ENCODE measurements around the gene DPP9. TPM values are rescaled to one million over a fixed set of nuclear protein-coding genes. Genes with fewer than 3 reads are reported as not detected.
"Not testable (repeated sequence)": the region's sequence is repeated elsewhere in the genome, so short reads cannot be mapped to it uniquely, and the experiment has no call there.

DPP9 gene
- total RNA-seq, 1 donor from 2014 or later, result 48.0 TPM

- DNase-seq (ENCODE audit: low read depth, low spot score), result no peak
- Mint-ChIP-seq H3K27ac (ENCODE audit: unreplicated experiment) (no peak overlapping the region), H3K27me3 (ENCODE audit: low read depth) (no peaks in the 10 kb centered on the region), H3K4me3 (no peak overlapping the region), H3K36me3 (ENCODE audit: low read depth) (peaks cover 2% of the 10 kb centered on the region), H3K4me1 (no peaks in the 10 kb centered on the region), H3K9me3 (no peaks in the 10 kb centered on the region)
- no peak for TF ChIP-seq CTCF (conservative IDR thresholded peaks at IDR 0.05)
These were observed 41.0 kb downstream of the DPP9 start for GRCh38 chr19:4682417-4683200.

- H3K4me1 Mint-ChIP-seq; H3K4me3 Mint-ChIP-seq; DNase-seq (ENCODE audit: low read depth, low spot score); H3K27ac Mint-ChIP-seq (ENCODE audit: unreplicated experiment); H3K27me3 Mint-ChIP-seq (ENCODE audit: low read depth); H3K9me3 Mint-ChIP-seq; H3K36me3 Mint-ChIP-seq (ENCODE audit: low read depth): not testable (repeated sequence)
These were observed 43.6 kb downstream of the DPP9 start for GRCh38 chr19:4680021-4680420.

- H3K27me3 Mint-ChIP-seq (ENCODE audit: low read depth), result no peaks in the 10 kb centered on the region
- no peaks in the 10 kb centered on the region for H3K4me1 Mint-ChIP-seq
- H3K4me3 Mint-ChIP-seq, result no peak overlapping the region
- H3K36me3 Mint-ChIP-seq (ENCODE audit: low read depth), result peaks cover 2% of the 10 kb centered on the region
- no peak overlapping the region for H3K27ac Mint-ChIP-seq (ENCODE audit: unreplicated experiment)
- no peak for TF ChIP-seq CTCF (conservative IDR thresholded peaks at IDR 0.05)
- DNase-seq (ENCODE audit: low read depth, low spot score), result no peak
- H3K9me3 Mint-ChIP-seq, result no peaks in the 10 kb centered on the region
These were observed 44.5 kb downstream of the DPP9 start for GRCh38 chr19:4678881-4679790.

- no peaks in the 10 kb centered on the region for H3K36me3 Mint-ChIP-seq (ENCODE audit: low read depth)
- no peaks in the 10 kb centered on the region for H3K9me3 Mint-ChIP-seq
- H3K27me3 Mint-ChIP-seq (ENCODE audit: low read depth), result no peaks in the 10 kb centered on the region
- no peak overlapping the region for H3K27ac Mint-ChIP-seq (ENCODE audit: unreplicated experiment)
- H3K4me3 Mint-ChIP-seq, result peak overlapping the region; percentile 13
- DNase-seq (ENCODE audit: low read depth, low spot score), result peak; percentile 36
- TF ChIP-seq CTCF (conservative IDR thresholded peaks at IDR 0.05), result peak; percentile 53
- no peaks in the 10 kb centered on the region for H3K4me1 Mint-ChIP-seq
These were observed 46.5 kb downstream of the DPP9 start for GRCh38 chr19:4676955-4677731.

GRCh38 chr19:4675346-4675745 lies 48.3 kb downstream of the DPP9 start:
- no peaks in the 10 kb centered on the region for H3K4me1 Mint-ChIP-seq
- no peak for DNase-seq (ENCODE audit: low read depth, low spot score)
- H3K27me3 Mint-ChIP-seq (ENCODE audit: low read depth), result no peaks in the 10 kb centered on the region
- H3K4me3 Mint-ChIP-seq, result no peak overlapping the region
- no peak for TF ChIP-seq CTCF (conservative IDR thresholded peaks at IDR 0.05)
- H3K27ac Mint-ChIP-seq (ENCODE audit: unreplicated experiment), result no peak overlapping the region
- H3K9me3 Mint-ChIP-seq, result no peaks in the 10 kb centered on the region
- H3K36me3 Mint-ChIP-seq (ENCODE audit: low read depth), result no peaks in the 10 kb centered on the region
